Activated CD4-positive, alpha-beta T cell treated with anti-CD3 and anti-CD28 coated beads for 4 hours (primary cell): ENCODE data around the gene PDE6C.

ENCODE experiments used
- DNase-seq, 2 donors: peaks; one replicate each; pipeline ENCODE4 v3.0.0-alpha.2; 2020

PDE6C gene

DNA sequence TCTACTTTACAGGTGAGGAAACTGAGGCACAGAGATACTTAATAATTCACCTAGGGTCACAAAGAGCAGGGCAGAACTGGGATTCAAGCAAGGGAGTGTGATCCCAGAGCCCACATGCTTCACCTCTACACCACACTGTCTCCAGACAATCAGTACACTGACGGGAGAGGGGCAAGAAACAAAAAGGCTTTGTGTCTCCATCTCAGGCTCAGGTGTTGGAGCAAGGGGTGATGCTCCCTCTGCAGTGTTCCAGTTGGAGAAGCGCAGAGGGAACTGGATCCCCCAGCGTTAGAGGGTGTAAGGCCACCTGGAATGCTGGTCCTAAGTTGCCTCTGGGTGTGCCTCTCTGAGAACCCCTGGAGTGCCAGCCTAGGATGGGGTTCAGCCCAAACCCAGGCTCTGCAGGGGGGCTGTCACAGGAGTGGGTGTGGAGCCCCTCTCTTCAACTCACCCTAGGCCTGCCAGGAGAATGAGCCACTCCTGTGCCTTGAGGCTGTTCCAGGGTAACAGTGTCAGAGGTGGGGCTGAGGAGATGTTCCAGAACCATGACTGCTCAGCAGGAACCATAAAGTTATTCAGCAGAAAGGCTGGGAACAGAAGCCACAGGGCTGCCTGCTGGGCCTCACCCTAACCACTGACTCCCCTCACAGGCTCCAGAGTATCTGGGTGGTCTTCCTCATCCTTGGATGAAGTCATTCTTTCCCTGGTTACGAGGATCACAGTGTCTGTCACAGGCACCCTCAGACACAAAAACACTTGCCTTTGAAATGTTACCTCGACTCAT, 16.8 kb upstream of the PDE6C start:
- no peak for DNase-seq

DNA sequence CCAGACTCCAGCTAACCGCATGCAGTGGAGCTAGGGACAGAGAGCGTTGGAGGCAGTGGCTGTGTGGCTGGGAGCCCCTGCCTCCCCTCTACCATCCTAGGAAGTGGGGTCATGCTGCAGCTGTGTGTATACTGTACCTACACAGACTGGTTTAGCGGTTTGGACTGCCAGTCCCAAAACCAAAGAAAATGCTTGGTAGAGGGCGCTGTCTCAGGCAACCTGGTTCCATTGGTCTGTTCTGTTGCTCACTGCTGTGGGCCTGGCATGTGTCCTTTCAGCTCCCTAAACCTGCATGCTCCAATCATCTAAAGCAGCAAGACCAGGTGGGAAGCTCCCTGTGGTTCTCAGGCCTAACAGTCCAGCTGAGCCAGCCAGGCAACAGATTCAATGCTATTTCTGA, 15.8 kb upstream of the PDE6C start:
- no peak for DNase-seq

DNA sequence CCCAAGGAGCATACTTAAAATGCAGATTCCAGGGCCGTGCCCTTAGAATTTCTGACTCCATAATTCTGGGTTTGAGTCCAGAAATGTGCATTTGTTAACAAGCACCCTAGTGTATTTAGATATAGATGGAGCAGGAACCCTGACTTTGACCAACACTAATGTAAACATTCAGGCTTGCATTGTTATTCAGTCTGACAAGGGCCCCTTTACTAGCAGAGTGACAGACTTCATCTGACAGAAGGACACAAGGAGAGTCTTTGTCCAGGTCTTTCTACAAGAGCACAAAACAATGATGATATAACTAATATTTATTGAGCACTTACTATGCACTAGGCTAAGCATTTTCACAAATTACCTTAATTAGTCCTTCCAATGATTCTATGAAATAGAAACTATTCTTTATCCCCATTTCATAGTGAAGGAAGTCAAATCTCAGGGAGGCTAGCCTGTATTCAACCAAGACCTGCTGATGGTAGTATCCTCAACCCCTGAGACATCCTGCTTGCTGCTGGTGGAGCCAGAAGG, 15.2 kb upstream of the PDE6C start:
- no peak for DNase-seq

DNA sequence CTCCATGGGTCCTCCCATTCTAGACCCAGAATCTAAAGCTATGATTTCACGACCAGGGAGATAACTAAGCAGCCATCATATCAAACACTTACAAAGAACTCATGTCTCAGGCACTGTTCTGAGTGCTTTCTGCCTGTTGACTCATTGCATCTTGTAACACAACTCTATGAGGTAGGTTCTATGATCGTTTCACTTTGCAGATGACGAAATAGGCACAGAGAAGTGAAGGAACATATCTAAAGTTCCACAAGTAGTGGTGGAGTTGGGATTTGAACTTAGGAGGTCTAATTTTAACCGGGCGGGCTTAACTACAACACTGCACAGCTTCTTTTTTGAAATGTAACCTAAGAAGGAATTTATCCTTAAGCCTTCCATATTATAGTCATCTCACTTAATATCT, 14.2 kb upstream of the PDE6C start:
- no peak for DNase-seq

DNA sequence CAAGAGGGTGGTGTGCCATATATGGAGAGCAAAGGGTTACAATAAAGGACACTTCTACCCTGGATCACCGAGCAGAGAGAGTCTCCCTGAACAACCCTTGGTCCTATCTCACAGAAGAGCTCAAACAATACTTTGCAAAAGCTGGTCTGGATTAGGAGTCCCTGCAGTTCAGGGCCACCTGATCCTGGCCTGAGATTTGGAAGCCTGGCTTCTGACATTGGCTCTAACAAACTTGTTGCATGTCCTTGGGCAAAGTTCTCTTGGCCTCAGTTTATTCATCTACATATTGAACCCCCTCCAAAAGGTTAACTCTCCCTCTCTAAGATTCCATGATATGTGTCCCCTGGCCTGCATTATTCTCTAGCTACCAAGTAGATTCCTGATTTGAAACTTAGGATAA, 13.0 kb upstream of the PDE6C start:
- no peak for DNase-seq

DNA sequence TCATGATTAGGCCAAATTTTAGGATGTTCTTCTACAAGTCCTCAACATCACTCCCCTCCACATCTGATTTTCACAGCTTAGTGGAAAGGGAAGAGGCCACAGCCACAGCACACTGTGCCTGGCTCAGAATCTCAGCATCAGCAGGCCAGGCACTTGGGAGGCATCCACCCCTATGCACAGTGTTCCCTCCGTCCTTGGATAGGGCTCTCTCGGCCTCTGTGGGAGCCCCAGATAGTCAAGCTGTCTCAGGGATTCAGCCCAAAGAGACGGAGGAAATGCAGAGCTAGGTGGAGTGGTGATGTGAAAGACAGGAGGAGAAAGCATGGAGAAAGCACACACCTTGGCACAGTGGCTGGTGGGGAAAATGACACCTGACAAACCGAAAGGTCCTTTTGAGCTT, 12.6 kb upstream of the PDE6C start:
- no peak for DNase-seq

DNA sequence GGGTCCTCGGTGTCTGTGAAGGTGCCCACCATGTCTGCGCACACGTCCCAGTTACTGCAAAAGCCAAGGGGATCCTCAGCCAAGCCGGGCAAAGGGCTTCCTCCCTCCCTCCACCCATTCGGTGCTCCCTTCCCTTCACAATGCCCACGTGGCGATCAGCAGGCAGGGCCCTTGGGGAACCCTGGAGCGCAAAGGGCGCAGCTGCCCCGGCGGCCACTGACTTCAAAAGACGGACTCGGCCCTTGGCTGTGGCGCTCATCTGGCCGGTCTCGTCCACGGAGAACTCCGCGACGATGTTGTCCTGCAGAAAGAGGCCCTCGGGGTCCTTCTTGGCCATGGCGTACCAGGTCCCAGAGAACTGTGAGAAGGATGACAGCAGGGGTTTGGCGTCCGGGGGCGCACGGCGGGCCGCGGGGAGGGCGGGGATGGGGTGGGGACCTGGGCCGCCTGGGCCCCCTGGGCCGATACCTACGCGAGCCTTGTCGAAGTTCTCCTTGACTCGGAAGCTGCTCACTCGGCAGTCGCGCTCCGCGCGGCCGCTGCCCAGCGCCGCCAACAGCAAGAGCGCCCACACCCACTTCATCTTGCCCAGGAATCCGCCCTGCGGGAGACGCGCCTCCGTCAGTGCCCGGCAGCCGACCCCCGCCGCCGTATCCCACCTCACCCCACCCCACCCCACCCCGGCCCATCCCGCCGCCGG, 11.7 kb upstream of the PDE6C start:
- DNase-seq = no peak

DNA sequence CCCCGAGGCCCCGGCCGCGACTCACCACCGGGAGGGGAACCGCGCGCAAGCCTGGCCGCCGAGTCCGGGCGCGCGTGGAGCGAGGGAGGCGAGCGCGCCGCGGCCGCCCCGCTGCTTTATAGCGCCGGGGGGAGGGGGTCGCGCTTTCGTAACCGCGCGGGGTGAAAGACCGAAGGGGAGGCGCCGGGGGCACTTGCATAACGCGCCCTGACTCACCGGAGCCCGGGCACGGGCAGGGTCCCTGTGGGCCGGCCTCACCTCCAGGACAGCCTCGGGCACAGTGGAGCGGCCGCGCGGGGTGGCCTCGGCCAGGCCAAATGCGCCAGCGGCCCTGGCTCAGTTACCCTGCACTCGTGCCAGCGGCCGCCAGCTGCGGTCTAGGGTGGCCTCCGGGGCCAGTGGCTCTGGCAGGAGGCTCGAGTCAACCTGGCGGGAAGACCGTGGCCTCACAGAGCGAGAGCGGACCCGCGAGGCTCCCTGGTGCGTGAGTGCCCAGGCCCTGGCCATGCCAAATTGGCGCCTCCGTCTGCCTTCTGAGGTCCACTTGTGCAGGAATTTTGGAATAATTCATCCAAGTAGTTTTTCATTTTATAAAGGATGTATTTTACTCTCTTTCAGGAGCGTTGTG, 11.1 kb upstream of the PDE6C start, which contains the start of gene RBP4:
Gene RBP4 (minus strand): TSS at position 90 of the 628 bp plus-strand sequence. CDS start 207 bp downstream, outside the sequence.
- no peak for DNase-seq

DNA sequence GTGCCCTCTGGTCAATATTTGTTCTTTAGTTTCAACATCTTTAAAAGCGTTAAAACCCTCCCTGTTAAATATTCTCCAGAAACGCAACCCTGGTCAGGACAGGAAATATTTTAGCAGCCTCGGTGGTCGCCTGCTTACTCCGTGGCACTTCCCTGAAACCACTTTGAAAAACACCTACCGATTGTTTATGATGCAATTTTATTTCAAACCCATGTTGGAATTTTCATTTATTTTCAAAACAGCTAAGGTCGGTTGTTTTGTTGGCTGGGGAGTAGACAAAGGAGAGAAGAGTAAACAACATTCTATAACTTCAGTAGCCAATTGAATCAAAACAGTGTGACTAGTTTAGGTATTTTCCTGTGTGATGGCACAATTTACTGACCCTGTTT, 10.6 kb upstream of the PDE6C start:
- no peak for DNase-seq

DNA sequence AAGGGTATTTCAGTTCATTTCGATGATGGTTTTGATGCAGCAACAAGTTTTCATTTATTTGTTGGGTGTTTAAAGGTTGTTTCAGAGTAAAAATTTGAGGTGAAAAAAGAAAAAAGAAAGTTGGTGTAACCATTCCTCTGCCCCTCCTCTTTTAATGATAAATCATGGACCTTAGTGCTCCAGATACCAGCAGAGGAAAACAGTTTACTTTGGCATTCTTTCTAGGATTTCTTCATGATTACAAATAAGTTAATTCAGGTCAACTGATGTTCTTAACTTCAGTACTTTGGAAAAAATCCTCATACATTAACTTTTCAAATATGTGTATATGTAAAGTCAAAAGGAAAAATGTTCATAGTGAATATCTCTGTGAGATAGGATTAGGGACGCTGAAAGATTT, 9.3 kb upstream of the PDE6C start:
- DNase-seq = no peak

DNA sequence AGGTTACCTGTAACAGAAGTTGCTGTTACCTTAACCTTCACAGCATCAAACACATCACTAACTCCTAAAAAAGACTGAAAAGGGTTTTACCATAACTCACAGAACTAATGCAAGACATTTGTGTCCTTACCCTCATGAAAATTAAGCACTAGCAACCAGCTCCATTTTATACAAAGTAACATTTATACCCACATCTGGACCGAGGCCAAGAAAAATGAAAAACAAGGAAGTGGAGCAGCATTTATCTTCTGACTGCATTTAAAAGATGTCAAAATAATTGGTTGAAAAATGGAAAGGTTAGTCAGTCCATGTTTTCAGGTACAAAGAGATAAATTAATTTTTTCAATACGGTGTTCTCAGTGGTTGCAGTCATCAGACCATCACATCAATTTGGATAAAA, 8.2 kb upstream of the PDE6C start:
- DNase-seq = no peak

DNA sequence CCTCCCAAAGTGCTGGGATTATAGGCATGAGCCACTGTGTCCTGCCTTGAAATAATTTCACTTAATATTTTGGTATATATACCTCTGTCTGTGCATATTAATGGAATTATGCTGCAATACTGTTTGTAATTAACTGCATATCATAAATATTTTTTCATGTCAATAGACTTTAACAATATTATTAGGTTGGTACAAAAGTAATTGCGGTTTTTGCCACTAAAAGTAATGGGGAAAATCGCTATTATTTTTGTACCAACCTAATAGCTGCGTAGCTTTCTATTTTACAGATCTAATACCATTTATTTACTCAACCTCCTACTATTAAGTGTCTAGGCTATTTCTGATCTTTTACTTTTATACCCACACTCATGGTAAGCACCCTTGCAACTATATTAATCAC, 3.9 kb upstream of the PDE6C start:
- no peak for DNase-seq

DNA sequence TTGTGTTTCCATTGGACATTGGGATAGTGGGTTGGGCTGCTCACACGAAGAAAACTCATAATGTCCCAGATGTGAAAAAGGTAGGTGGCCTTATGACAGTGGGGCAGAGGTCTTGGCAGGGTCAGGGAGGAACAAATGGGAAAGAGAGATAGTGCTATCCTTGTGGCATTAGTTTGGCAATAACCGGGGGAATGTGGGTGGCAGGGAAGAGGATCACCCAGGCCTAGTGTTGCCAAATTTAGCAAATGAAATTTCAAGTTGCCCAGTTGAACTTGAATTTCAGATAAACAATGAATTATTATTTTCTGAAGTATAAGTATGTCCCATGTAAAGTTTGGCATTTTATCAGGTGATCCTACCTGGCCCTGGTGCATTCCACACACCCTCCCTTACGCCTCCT, 789 bp downstream of the PDE6C start:
- no peak for DNase-seq

DNA sequence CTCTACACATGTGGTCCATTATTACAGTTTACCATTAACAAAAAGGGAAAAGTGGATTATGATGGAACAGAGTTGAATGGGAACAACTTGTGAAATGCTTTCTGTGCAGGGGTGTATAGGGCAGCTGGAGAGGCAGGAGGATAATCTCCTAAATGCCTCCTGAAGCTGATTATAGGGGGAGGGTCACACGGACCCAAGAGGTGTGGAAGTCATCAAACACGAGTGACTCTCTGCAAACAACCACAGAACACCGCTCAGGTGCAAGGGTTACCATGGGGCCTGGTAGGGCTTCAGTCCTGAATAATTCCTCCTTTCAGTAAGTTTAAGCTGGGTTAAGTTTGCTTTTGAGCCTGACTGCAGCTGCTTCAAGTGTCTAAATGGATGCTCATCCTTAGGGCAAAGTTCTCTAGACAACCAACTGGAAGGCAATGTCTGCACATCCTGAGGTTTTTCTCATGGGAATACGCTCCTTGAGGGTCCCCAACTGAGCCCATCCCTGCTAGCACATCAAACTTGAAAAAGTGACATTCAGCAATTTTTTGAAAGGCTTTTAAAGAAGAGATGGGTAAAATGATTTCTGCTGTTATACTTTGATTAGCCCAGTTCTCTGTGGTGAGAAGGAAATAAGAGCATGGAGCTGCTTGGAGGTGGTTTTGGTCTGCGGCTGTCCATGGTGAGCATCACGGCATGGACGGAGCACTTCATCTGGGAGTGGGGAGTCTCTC, 1.9 kb downstream of the PDE6C start:
- DNase-seq = no peak

DNA sequence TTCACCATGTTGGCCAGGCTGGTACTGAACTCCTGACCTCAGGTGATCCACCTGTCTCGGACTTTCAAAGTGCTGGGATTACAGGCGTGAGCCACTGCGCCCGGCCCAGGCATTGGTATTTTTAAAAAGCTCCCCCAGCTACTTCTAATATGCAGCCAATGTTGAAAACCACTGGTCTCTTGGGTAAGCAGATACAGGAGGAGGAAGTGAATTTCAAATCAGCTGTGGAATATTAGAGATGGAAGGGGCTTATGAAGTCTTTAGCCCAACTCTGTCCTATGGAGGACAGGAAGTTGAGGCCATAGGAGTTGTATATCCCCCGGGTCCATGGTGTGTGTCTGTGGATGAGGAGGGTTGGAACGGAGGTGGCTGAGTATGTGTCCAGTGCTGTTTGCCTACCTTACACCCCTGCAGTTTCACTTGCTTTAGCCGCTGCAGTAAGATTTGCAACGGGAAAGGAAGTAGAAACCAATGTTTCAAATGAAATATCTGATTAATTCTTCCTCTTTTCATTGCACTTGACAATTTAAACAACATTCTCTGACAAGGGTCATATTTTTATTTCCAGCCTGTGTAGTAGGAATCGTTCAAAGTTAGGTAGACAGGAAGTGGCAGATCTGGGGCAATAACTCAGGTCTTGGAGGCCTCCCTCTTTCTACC, 3.4 kb downstream of the PDE6C start:
- DNase-seq = no peak

DNA sequence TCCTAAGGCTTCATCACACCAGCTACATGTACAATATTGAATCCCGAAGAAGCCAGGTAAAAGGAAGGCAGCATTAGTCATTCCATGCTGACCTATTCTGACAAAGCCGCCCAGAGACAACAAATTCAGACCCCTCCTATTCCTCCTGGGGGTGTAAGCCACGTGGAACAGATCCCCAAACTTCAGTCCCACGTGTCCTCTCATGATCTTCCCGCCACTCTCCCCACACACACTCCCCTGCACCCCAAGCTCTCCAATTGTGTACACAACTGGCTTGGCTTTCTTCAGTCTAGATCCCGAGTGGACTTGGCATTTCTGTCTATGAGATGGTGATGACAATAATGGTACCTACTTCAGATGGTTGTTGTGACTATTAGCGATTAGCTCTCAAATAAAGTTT, 8.6 kb downstream of the PDE6C start:
- DNase-seq = no peak

DNA sequence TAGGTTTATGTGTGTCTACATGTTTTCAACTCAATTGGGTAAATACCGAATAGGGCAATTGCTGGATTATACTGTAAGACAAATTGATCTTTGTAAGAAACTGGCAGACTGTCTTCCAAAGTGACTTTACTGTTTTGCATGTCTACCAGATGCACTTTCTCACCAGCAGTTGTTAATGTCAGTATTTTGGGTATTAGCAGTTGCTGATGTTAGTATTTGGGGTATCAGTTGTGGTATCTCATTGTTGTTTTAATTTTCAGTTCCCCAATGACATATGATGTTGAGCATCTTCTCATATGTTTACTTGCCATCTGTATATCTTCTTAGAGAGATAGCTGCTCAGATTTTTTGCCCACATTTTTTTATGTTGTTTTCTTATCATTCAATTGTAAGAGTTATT, 10.6 kb downstream of the PDE6C start:
- no peak for DNase-seq

DNA sequence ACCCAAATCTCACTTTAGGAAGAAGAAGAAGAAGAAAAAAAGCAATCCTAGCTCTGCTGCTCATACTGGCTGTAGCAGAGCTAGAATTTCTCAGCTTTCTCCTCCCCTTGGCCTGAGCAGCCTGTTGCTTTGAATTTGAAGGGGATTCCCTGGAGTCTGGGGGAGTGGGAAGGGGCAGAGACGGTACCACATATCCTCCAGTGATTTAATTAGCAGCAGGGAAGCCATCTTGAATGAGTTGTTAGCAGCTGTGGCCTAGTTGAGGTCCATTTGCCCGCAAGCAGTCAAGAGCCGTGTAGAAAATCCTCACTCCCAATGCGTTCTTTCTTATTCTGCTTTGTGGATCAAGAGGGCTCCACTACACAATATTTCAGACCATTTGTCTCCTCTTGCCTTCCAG, 16.5 kb downstream of the PDE6C start:
- no peak for DNase-seq

DNA sequence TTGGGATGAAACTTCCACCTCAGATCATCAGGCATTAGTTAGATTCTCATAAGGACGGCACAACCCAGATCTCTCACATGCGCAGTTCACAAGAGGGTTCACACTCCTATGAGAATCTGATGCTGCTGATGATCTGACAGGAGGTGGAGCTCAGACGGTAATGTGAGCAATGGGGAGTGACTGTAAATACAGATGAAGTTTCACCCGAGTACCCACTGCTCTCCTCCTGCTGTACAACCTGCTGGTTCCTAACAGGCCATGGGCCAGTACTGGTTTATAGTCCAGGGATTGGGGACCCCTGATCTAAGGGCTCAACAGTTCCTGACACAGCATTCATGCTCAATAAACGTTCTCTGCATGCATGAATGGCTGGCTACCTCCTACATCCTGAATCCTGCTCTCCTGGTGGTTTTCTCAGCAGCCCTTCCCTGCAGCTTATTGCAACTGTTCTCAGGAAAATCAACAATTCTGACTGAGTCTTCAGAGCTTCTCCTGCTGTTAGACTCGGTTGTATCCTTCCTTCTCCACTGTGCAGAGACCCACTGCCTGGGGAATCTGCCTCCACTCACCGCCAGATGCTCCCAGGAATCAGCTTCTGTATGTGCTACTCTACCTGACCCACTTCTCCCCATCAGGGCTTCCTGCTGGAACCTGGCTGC, 17.4 kb downstream of the PDE6C start:
- no peak for DNase-seq

DNA sequence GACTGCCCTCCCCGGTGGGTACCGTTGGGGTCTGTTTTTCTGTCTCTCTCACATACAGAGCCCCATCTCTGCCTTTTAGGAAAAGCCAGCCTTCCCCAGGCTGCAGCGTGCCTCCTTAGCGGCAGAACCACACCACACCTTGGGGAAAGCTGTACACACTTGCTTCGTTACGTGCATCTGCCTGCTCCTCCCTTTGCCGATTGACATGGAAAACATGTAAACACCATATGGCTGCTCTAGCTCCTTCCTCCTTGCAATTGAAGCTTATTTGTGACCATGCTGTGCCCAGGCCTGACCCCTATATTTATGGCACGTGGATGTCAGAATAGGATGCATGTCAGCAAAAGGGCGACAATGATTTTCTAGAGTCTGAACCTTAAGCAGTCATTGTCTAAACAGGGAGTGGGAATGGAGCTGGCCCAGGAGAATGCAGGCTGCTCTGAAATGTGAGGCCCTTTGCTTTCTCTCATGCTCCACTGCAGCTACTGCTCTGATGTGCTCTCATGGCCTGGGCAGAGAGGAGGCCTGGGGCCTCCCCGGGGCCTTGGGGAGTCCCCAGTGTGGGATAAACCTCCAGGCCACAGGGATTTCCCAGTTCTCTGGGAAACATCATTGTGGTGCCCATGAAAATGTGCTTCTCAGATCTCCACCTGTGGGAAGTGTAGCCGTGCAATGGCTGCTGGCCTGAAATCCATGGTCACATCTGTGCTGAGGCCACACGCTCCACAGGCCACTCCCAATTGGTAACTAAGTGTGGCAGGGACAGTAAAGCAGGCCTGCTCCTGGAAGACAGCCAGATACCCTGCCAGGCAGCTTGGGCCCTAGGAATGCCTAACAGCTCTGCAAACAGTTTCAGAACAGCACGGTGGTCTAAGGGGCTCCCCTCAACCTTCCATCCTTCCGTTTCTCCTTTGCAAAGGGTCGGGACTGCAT, 18.6 kb downstream of the PDE6C start:
- DNase-seq = no peak

DNA sequence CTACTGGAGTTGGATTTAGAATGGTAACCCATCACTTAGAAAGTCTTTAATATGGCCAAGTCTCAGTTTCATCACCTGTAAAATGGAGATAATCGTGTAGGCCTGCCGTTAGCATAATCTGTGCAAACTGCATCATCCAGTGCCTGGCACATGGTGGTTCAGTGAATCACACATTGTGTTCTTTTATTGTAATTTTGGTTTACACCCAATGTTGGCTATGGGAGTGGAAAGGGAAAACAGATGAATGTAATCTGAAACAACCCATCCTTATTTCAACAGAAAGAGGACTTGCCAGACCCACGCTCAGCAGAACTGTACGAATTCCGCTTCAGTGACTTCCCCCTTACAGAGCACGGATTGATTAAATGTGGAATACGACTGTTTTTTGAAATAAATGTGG, 27.5 kb downstream of the PDE6C start:
- no peak for DNase-seq
